ENCODE measurements around the gene ST14. TPM values are rescaled to one million over a fixed set of nuclear protein-coding genes. Genes with fewer than 3 reads are reported as not detected.

Gene ST14
- under 0.01 and 0.13 TPM in 2 replicates for total RNA-seq

DNA sequence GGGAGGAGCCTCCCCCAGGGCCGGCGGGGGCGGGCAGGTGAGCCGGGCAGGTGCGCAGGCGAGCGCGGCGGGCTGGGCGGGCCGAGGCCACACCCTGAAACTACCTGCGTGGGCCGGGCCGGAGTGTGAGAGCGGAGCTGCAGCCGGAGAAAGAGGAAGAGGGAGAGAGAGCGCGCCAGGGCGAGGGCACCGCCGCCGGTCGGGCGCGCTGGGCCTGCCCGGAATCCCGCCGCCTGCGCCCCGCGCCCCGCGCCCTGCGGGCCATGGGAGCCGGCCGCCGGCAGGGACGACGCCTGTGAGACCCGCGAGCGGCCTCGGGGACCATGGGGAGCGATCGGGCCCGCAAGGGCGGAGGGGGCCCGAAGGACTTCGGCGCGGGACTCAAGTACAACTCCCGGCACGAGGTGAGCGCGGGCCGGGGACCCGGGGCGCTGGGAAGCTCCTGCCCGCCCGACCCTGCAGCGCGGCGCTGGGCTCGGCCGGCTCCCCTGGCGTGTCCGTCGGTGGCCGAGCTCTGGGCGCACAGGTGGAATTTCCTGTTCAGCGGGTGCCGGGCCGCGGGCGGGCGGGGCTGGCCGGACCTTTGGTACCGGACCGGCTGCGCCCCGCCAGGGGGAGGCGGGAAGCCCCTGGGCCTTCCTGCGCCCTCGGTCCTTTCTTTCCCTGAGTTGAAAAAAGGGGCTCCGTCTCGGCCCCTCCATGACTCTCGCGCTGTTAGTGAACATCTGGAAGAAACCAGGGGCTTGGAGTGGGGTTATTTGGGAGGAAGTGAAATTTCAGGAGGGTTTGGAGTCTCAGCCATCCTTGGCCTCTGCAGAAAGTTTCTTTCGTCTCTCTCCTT lies at the start of gene ST14:
Gene ST14, plus strand, starts transcription at position 126 of the 841 bp plus-strand sequence. Its CDS starts 198 bp downstream, at position 324.
- no peak for DNase-seq (ENCODE audit: low read depth in 2 of 2)

DNA sequence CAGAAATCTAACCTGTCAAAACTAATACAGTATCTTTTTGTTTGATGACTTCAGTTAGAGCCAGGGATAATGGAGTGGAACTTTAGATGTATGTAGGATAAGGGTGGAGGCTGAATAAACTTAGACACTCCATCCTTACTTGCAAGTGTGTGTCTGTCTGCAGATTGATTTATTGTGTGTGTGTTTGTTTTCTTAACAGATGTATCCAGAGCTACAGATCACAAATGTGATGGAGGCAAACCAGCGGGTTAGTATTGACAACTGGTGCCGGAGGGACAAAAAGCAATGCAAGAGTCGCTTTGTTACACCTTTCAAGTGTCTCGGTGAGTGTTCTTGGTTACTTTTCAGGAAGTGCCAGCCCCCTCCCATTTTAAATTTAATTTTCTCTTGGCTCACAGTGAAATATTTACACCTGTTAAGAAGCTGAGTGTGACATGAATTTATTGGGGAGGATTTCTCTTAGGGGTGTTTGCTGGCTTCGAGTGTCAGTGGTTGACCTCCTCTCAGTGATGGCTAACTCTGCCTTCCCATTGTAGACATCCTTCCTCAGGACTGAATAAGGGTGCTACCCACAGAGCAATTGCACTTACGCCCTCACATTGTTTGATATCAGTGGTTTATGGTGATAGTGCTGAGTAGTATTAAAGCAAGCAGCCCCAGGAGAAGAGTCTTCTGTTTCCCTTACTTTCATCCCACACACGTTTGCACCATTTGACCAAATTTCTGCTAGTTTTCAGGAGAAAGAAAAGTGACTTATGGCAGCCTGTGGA lies 49.1 kb upstream of the ST14 start:
- no peak for DNase-seq (ENCODE audit: low read depth in 2 of 2)

DNA sequence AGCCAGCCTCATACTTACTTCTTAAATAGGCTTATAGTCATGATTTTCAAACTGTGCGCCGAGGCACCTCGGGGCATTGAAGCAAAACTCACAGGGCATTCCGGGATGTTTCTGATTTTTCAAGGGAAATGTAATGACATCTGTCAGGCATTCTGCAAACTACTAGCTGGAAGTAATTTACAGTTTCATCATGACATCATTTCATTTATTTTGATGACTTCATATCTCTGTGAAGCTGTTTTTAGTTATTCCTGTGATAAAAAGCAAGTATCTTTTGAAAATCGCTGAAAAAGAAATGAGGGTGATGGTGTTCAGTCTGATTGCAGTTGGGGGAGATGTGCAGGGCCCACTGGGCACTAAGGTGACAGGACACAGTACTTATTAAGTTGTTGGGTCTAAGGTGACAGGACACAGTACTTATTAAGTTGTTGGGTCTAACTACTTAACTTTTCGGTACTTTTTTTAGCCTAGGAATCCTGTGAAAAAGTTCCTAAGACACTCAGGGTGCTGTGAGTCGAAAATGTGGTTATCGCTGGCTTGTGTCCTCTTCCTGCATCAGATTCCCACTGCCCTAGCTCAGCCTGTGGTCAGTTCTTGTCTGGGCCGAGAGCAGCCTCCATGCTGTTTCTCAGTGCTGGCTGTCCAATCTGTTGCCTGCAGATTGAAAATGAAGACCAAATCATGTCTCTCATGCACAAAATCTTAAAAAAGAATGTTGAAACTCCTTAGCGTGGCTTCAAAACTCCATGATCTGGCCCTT lies 47.3 kb upstream of the ST14 start:
- no peak for DNase-seq (ENCODE audit: low read depth in 2 of 2)

DNA sequence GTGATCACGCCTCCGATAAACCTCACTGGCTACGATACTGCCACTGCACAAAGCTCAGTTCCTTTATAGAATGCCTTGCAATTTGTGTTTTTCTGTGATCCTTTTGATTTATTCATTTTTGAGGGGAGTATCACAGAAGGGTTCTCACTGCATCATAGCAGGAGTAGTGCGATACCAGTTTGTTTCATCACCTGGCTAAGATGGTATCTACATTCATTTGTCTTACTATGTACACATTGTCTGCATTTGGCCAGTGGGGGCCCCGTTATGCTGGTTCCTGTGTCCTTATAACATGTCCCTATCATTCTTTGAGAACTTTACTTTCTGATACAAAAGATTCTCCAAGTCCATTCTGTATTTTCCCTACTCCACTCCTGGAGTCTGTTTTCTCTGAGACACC lies 45.3 kb upstream of the ST14 start:
- no peak for DNase-seq (ENCODE audit: low read depth in 2 of 2)

DNA sequence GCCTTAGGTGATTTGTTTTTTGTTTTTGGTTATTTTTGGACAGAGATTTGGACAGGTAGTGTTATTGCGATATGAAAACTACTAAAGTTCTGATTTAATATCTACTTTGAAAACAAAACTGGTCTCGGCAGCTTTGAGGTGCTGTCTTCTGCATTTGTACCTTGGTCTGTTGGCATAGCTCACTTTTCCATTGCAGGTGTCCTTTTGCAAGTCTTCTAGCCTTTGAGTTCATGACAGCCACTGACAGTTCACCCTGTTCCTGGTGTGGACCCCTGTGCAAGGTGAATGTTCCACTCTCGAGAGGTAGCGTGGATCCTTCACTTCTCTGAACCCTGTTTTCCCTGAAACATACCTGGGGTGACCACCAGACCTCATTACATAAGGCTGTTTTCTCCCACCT lies 44.9 kb upstream of the ST14 start:
- DNase-seq (ENCODE audit: low read depth in 2 of 2): no peak

DNA sequence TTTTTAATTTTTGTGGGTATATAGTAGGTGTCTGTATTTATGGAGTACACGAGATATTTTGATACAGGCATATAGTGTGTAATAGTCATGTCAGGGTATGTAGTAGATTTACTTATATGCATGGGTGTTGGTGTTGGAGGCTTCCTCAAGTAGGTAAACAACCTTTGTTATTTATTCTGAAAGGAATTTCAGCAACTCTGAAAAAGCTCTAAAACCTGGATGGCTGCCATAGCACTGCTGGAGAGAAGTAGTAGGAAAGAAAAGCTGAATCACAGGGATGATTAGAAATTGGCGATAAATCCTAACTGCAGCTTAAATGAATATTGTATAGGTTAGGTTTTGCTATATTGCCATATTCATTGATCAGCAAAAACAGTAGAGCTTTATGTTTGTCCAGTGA lies 44.4 kb upstream of the ST14 start:
- peak; percentile 28 to 68 for DNase-seq (ENCODE audit: low read depth in 2 of 2)

DNA sequence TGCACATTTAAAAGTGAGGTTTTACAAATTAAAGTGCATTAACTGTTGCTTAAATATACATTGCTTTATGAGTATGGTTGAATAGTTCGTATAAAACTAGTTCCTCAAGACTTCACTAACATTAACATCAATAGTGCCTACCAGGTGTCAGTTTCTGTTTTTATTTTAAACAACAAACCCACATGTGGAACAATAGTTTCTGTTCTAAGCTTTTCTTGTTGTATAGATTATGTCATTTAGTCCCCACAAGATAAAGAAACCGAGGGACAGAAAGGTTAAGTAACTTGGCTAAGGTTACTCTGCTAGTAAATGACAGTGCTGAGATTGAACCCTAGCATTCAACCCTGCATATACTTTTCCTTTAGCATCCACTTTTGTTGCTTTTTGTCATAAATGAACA lies 41.4 kb upstream of the ST14 start:
- no peak for DNase-seq (ENCODE audit: low read depth in 2 of 2)

DNA sequence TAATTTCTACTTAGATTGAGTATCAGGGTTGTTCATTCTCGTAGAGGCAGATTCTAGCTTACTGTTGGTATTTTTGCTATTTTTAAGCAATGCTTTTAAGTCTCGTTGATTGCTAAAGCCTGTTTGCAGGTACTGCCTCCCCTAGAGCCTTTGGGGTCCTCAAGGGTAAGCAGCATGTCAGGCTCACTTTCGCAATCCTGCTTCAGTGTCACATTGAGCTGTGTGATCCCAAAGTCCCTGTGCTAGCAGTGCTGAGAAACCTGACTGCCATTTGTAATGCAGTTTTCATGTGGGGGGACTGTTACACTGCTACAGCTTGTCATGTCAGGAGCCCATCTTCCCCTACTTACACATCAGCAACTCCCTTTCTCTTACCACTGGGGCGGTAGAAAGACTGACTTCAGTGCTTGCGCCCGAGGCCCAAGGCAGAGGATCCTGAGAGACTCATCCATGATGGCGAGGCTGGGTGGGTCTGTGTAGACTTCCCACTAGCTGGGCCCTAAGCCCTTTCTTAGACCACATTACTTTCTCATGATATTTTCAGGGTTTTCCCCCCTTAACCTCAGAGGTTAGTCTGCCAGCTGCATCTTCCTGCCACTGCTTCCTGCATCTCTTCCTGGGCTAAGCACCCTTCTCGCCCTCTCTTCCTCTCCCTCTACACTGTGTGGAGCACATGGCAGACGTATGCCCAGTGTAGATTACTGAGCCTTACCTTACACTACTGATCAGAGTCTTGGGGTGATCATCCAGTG lies 40.8 kb upstream of the ST14 start:
- DNase-seq (ENCODE audit: low read depth in 2 of 2): no peak

DNA sequence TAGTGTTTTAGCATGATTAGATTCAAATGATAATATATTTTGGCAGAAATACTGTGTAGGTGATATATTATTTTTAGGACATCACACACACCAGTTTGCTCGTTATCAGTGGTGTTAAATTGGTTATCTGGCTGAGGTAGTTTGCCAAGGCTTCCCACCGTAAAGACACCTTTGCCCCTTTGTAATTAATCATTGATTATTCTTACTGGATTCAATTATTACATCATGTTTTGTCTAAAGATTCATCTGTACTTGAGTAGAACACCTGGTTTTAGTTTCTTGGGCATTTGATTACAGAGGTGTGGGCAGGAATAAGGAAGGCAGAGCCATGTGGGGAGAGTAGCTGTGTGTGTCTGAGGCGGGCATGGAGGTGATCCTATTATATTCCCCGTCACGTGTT lies 39.5 kb upstream of the ST14 start:
- no peak for DNase-seq (ENCODE audit: low read depth in 2 of 2)

DNA sequence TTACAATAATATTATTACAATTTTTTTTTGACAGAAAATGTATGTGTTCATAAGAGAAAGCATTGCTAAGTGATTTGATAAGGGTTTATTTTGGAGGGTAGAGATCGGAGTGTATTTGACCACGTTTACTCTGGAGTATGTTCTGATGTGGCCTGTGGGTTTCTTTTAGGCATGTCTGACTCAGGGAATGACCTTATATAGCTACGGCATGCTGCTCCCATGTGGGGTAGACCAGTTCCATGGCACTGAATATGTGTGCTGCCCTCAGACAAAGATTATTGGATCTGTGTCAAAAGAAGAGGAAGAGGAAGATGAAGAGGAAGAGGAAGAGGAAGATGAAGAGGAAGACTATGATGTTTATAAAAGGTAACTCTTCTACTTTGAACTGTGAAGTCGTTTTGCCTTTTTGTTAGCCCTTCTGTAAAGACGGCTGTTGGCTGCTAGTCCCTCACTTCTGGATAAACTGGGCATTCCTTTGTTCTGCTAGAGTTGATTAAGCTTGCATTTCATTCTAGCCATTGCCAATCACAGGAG lies 38.1 kb upstream of the ST14 start:
- DNase-seq (ENCODE audit: low read depth in 2 of 2): peak in 1 of 2 donors; percentile 53

DNA sequence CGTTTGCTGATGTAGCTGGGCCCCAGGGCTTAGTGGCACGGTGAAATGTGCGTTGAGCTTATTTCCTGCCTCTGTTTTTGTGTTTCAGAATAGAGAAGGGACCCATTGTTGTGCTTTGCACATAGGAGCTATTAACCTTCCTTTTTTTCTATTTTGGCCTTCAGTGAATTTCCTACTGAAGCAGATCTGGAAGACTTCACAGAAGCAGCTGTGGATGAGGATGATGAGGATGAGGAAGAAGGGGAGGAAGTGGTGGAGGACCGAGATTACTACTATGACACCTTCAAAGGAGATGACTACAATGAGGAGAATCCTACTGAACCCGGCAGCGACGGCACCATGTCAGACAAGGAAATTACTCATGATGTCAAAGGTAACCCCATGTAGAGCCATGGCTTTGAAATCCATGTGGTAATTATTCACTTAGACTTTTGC lies 37.4 kb upstream of the ST14 start:
- DNase-seq (ENCODE audit: low read depth in 2 of 2): peak; percentile 43 to 83

DNA sequence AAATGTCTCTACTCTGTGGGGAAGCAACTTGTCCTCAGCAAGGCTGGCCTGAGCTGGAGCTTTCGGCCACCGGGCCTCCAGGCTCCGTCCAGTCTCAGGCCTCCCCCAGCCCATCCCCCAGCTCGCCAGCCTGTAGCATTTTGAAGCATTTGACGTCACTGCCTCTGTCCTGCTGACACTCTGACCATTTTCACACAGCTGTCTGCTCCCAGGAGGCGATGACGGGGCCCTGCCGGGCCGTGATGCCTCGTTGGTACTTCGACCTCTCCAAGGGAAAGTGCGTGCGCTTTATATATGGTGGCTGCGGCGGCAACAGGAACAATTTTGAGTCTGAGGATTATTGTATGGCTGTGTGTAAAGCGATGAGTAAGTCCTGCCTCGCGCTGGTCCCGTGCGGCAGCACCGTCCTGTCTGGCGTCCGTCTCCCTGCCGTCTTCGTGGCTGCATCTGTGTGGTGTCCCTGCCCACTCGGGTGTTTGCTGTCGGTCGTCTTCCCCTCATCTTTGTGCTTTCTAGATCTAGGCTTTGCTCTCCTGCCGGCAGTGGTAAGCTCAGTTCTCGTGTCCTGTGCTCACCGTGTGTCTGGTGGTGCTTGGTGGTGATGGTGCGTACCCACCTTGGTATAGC lies 36.1 kb upstream of the ST14 start:
- DNase-seq (ENCODE audit: low read depth in 2 of 2): no peak

DNA sequence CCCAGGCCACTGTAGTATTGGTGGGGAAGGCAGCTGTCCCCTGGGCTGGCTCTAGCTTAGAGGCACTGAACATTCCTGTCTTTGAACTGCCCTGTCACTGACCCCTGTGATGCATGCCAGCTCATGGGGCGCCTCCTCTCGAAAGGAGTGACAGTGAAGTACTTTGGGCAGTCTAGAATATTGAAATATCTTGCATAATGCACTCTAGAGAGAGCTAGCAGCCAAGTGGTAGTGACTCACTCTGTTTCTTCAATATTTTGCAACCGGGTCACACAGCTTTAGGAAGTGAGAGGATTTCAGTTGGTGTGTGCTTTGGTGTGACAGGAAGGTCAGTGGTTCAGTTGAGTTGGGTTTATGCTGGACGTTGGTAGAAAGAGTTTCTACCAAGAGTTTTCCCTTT lies 35.5 kb upstream of the ST14 start:
- DNase-seq (ENCODE audit: low read depth in 2 of 2): peak; percentile 78 to 82

DNA sequence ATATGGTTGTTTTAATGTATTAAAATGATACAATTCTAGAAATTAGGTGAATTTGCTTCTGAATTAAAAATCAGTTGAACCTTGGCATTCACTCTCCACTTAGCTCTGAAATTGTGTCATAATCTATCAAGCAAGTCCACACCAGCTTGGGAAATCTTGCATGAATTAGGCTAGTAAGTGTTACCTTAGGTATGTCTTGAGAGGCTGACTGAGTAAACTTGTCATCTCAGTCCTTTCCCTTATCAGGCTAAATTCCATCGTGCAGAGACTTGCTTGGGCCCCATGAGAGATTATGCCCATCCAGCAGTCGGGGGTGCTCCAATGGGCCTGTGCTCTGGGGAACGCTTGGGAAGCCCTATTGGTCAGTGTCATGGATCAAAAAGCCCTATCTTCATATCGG lies 33.9 kb upstream of the ST14 start:
- no peak for DNase-seq (ENCODE audit: low read depth in 2 of 2)

DNA sequence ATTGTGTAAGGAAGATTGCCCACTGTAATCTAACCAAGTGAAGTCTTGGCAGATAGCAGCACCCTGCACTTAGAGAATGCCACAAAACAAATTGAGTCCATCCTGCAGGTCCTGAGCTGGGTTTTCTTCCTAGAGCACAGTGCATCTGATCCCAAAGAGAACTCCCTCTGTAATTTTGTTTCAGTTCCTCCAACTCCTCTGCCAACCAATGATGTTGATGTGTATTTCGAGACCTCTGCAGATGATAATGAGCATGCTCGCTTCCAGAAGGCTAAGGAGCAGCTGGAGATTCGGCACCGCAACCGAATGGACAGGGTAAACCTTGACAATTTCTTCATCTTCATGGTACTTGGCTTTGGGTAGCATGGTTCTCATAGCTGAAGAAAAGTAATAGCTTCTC lies 33.1 kb upstream of the ST14 start:
- no peak for DNase-seq (ENCODE audit: low read depth in 2 of 2)

DNA sequence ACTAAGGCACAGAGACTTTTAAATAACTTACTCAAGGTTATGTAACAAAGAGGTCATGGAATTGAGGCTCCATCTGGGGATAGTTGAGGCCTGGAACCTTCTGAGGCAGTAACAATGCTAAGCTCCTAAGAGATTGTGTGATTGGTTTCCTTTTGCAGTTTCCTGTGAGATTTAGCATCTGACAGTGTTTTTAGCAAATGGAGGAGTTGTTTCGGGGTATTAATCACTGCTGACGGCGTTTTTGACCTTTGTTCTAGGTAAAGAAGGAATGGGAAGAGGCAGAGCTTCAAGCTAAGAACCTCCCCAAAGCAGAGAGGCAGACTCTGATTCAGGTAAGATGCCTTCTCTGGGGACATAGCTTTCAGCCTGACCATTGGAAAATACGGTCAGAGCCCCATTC lies 32.1 kb upstream of the ST14 start:
- no peak for DNase-seq (ENCODE audit: low read depth in 2 of 2)

DNA sequence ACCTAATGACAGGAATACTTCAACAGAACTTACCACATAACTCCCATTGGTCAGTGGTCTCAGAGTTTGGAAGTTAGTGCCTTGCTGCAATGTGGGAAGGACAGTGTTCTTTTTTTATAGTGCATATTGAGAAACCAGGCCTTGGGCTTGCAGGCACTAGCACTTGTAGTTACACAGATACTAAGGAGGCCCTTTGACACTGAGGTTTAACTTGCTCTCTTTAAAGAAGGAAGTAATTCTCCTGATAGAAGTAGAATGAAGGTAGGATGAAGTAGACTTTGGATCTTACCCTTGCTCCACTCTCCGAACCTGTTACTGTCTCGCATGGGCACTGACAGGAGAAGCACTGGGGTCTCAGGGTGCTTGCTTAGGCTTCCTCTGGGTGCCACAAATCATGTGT lies 31.0 kb upstream of the ST14 start:
- no peak for DNase-seq (ENCODE audit: low read depth in 2 of 2)

DNA sequence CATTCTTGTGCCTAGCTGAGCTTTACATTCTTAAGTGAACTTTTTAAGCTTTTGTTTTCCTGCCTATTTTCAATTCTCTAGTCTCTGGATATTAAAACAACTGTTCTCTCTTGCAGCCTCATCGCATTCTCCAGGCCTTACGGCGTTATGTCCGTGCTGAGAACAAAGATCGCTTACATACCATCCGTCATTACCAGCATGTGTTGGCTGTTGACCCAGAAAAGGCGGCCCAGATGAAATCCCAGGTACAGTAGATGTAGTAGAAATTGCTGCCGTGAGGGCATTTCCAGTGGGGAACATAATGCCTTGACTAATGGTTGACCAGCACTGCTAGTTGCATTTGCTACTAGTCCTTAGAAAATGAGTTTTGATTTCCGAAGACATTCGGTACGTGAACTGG lies 29.7 kb upstream of the ST14 start:
- no peak for DNase-seq (ENCODE audit: low read depth in 2 of 2)

DNA sequence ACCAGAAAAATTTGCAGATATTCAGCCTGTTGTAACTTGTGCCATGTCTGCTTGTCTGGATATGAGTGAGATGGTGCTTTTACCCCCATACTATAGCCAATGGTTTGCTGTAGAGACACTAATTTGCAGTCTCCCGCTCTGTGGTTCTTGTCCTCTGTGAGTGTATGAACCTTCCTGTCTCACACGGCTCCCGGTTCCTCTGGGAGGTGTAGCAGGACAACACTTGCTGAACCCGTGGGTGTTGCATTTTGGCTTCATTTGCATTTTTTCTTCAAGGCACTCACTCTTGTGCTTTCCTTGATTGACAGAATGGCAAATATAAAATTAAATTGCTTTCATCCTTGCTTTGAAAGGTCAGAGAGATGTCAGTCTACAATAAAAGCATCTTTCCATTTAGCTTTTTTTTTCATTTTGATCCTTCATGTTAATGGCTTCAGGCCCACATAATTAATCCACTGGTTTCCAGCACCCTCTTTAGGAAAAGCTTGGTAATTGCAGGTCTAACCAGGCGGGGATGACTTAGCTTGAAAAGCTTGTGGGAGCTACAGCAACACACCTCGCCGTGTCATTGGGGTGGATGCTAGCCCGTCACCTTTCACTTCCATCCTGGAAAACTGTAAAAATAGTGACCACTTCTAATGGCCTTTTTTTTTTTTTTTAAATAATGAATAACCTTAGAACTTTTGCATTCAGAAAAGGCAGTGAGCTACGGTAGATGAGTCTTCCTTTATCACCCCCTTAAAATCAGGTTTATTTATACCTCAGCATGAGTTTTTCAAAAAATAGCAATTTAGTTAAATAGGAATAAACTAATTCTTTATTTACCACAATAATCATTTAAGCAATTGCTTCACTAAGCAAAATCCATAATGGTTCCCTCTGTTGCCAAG lies 27.4 kb upstream of the ST14 start:
- peak; percentile 65 to 77 for DNase-seq (ENCODE audit: low read depth in 2 of 2)

DNA sequence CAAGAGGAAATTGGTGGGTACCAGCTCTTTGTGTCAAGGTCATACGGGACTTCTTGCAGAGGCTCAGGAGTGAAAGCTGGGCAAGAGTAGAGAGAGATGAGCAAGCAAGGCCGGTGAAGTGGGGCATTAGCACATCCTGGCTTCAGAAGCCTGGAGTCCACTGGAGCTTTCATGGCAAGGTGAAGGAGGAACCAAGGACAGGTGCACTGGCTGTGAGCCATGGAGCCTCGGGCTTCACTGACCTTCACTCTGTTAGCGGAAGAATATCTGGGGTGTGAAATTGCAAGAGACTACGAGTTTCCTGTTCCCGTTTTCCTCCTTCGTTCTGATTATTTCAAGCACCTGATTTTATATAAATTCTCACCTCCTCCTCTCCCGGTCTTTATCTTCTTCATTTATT lies 25.9 kb upstream of the ST14 start:
- no peak for DNase-seq (ENCODE audit: low read depth in 2 of 2)
